K562 (cell line): ENCODE measurements around the gene RCOR1. TPM values are rescaled to one million over a fixed set of nuclear protein-coding genes. Genes with fewer than 3 reads are reported as not detected.

Experiments
- ATAC-seq: fragments of 200-7000 bp; cut with Tn5 transposase; 3 replicates; pipeline ENCODE4 v1.9.1; 2020; ENCODE audit warnings: moderate library complexity
- BruUV-seq: library from RNA; stranded (reverse); fragments of 400-500 nt; replicated peaks from 2 replicates; lab custom pipeline; 2021; lab: Mats Ljungman, UMichigan
- CTCF ChIA-PET: fragments of 300-600 bp; formaldehyde crosslinking; extraction: SDS; loops from one replicate; lab custom pipeline; 2021; ENCODE audit warnings: low intra/inter-chr PET ratio; lab: Yijun Ruan, JAX
- POLR2A ChIA-PET: fragments of 300-600, 350-650 bp; sonication (Branson Sonifier 250); formaldehyde crosslinking; extraction: SDS; loops from one replicate; lab custom pipeline; 2021; ENCODE audit warnings: antibody characterized with exemption, inconsistent platforms; lab: Yijun Ruan, JAX
- DNase-seq, 4 experiments: peaks; one replicate each; pipeline versions ENCODE4 v3.0.0 to v3.0.0-alpha.2; 2011 to 2018; ENCODE audit warnings: low spot score in 3 of 4, mixed read lengths in 3 of 4; ENCODE audit errors: extremely low read depth in 1 of 4
- FAIRE-seq: peaks from 2 replicates; lab custom pipeline; 2011; peaks lifted over from hg19 to GRCh38; lab: Jason Lieb, UNC
- H2AFZ ChIP-seq: 2 replicates; pipeline ENCODE4 v1.6.0; 2011; ENCODE audit warnings: low read depth, low read length, control low read depth, inconsistent platforms
- H3K27ac ChIP-seq: fragments of 200-600 bp; 3 replicates; pipeline ENCODE4 v1.8.0; 2011; ENCODE audit warnings: low read depth, mild to moderate bottlenecking, control low read depth, inconsistent platforms, low read length, moderate library complexity, mixed read lengths; ENCODE audit errors: extremely low read depth
- H3K27me3 ChIP-seq, 2 experiments: fragments of 300-600 bp in 1 of 2; 2 replicates in 1 of 2; 3 replicates in 1 of 2; pipeline versions ENCODE4 v1.6.0 to v1.8.0; 2011; ENCODE audit warnings: inconsistent platforms in 2 of 2, low read length in 2 of 2, mild to moderate bottlenecking in 1 of 2, mixed read lengths in 1 of 2, moderate library complexity in 1 of 2; ENCODE audit not compliant: control insufficient read depth in 2 of 2, insufficient read depth in 2 of 2
- H3K36me3 ChIP-seq: fragments of 300-600 bp; 3 replicates; pipeline ENCODE4 v1.8.0; 2011; ENCODE audit warnings: mild to moderate bottlenecking, low read length, inconsistent platforms; ENCODE audit not compliant: control insufficient read depth, insufficient read depth
- H3K4me1 ChIP-seq, 2 experiments: fragments of 200-600 bp in 1 of 2; replicated peaks in 1 of 2; 2 replicates in 1 of 2; 3 replicates in 1 of 2; pipeline versions ENCODE4 v1.5.1 to v1.8.0; 2011; ENCODE audit warnings: inconsistent platforms in 2 of 2, low read length in 2 of 2, mild to moderate bottlenecking in 1 of 2, mixed read lengths in 1 of 2, moderate library complexity in 1 of 2; ENCODE audit not compliant: control insufficient read depth in 2 of 2, insufficient read depth in 2 of 2
- H3K4me2 ChIP-seq: 2 replicates; pipeline ENCODE4 v1.6.1; 2011; ENCODE audit warnings: low read length, control low read depth, inconsistent platforms, mixed read lengths; ENCODE audit not compliant: insufficient read depth
- H3K4me3 ChIP-seq: fragments of 200-600 bp; sonication (generic), shearing (Covaris generic); 2 replicates; pipeline ENCODE4 v1.5.1; 2016; ENCODE audit warnings: control low read depth, inconsistent platforms
- H3K79me2 ChIP-seq: fragments of 200-600 bp; 3 replicates; pipeline ENCODE4 v1.8.0; 2011; ENCODE audit warnings: low read length, inconsistent platforms; ENCODE audit not compliant: control insufficient read depth, insufficient read depth
- H3K9ac ChIP-seq, 2 experiments: 2 replicates each; pipeline versions ENCODE4 v1.6.0 to v1.6.1; 2011; ENCODE audit warnings: low read depth in 2 of 2, low read length in 2 of 2, control low read depth in 1 of 2, inconsistent platforms in 1 of 2, mild to moderate bottlenecking in 1 of 2, mixed read lengths in 1 of 2; ENCODE audit not compliant: insufficient read depth in 1 of 2
- H3K9me1 ChIP-seq: one replicate; pipeline ENCODE4 v1.6.0; 2011; ENCODE audit warnings: inconsistent platforms, mild to moderate bottlenecking, low read length, moderate library complexity; ENCODE audit not compliant: control insufficient read depth, insufficient read depth
- H3K9me3 ChIP-seq: replicated peaks from 2 replicates; pipeline ENCODE4 v1.5.1; 2011; ENCODE audit warnings: low read depth, low read length, inconsistent platforms; ENCODE audit not compliant: control insufficient read depth, insufficient read depth
- H4K20me1 ChIP-seq: replicated peaks from 2 replicates; pipeline ENCODE4 v1.6.1; 2011; ENCODE audit warnings: low read length, inconsistent platforms, mixed read lengths; ENCODE audit not compliant: control insufficient read depth, insufficient read depth
- FOXP1 ChIP-seq: sonication (generic); formaldehyde crosslinking; IDR thresholded peaks from 2 replicates; pipeline ENCODE4 v1.8.0; 2022; ENCODE audit warnings: mild to moderate bottlenecking, missing genetic modification reagents
- HNRNPL ChIP-seq: fragments of 200-400 bp; formaldehyde crosslinking; IDR thresholded peaks from 2 replicates; pipeline ENCODE4 v1.6.1; 2017; ENCODE audit warnings: low read depth, mild to moderate bottlenecking, low read length
- JUNB ChIP-seq: fragments of 450-650 bp; formaldehyde crosslinking; conservative IDR thresholded peaks from 2 replicates; pipeline ENCODE4 v1.4.0; 2020; ENCODE audit warnings: mild to moderate bottlenecking
- NR4A1 ChIP-seq, 2 experiments: fragments of 250-450 bp in 1 of 2; fragments of 450-650 bp in 1 of 2; sonication (Bioruptor Pico) in 1 of 2; IDR thresholded peaks; 2 replicates each; pipeline versions ENCODE4 v1.4.0 to v1.6.1; 2016 to 2020; ENCODE audit warnings: mild to moderate bottlenecking in 2 of 2, missing compliant biosample characterization in 1 of 2, missing genetic modification characterization in 1 of 2, moderate library complexity in 1 of 2
- SRSF7 ChIP-seq: fragments of 200-400 bp; formaldehyde crosslinking; optimal IDR thresholded peaks from 2 replicates; pipeline ENCODE3; 2017; ENCODE audit warnings: mild to moderate bottlenecking, low read depth, low read length
- ZBTB26 ChIP-seq: fragments of 450-650 bp; formaldehyde crosslinking; IDR thresholded peaks from 2 replicates; pipeline ENCODE4 v1.4.0; 2022; ENCODE audit warnings: missing genetic modification characterization
- ZBTB33 ChIP-seq: sonication (generic); formaldehyde crosslinking; IDR thresholded peaks from 2 replicates; pipeline ENCODE4 v1.8.1; 2023; ENCODE audit warnings: mild to moderate bottlenecking, missing genetic modification reagents
- ZNF12 ChIP-seq: sonication (generic); formaldehyde crosslinking; IDR thresholded peaks from 2 replicates; pipeline ENCODE4 v1.4.0; 2020; ENCODE audit warnings: mild to moderate bottlenecking, missing genetic modification reagents
- WGBS: fragments of 100-300 bp; shearing (Covaris generic); methylation state at CpG from one replicate; pipeline ENCODE4 v1.1.6; 2016; ENCODE audit warnings: low coverage, mixed read lengths; ENCODE audit not compliant: insufficient coverage; ENCODE audit errors: missing lambda C conversion rate; 5-methylcytosine and 5-hydroxymethylcytosine counted together
- in situ Hi-C: fragments of 300-500 bp; cut with MboI; formaldehyde crosslinking; loops from 4 replicates; pipeline ENCODE4 v1.15.0; 2018; ENCODE audit warnings: inconsistent platforms, mixed read lengths
- intact Hi-C: fragments of 100-400 bp; cut with micrococcal nuclease; formaldehyde crosslinking; loops from 2 replicates; pipeline ENCODE4 v1.14.2; 2022
- polyA plus RNA-seq, 8 experiments: library from polyadenylated mRNA; depleted of rRNA in 4 of 8; stranded (reverse) in 5 of 8; unstranded in 3 of 8; fragments of >200 nt; fragmentation: Nextera tagmentation in 2 of 8; fragmentation: Illumina TruSeq in 1 of 8; extraction: Ambion mirVana in 2 of 8; extraction: Trizol in 1 of 8; gene quantifications; 2 replicates each; pipeline versions ENCODE4 v1.2.1 to v1.2.3, GENCODE V29; 2011 to 2014; ENCODE audit warnings: inconsistent platforms in 1 of 8, missing spikeins in 1 of 8
- total RNA-seq, 7 experiments: library from RNA; depleted of rRNA in 6 of 7; stranded (reverse); fragments of >200 nt in 6 of 7; fragmentation: Illumina TruSeq in 2 of 7; extraction: Trizol in 2 of 7; gene quantifications; 2 replicates each; pipeline versions ENCODE4 v1.2.1 to v1.2.3, GENCODE V29; 2011 to 2021; ENCODE audit warnings: low replicate concordance in 1 of 7
- TF ChIP-seq, protein P1 (sequence below): fragments of 250-450 bp; sonication (Bioruptor Pico); IDR thresholded peaks from 2 replicates; pipeline ENCODE4 v1.5.0; 2022; ENCODE audit warnings: mild to moderate bottlenecking

RCOR1 gene
- total and polyA plus RNA-seq, 9 of the 15 experiments (the other 6 are each of a cell fraction or from before 2014, with no cell fraction given), result 8.5 to 47.9 (median 20.9) TPM

GRCh38 chr14:102662636-102663430 lies 70.4 kb downstream of the RCOR1 start:
- no peaks in the 10 kb centered on the region for H3K9me3 ChIP-seq
- no peak for TF ChIP-seq SRSF7
- no peak for TF ChIP-seq ZBTB33 (CRISPR knock-in tag)
- TF ChIP-seq, protein P1, sequence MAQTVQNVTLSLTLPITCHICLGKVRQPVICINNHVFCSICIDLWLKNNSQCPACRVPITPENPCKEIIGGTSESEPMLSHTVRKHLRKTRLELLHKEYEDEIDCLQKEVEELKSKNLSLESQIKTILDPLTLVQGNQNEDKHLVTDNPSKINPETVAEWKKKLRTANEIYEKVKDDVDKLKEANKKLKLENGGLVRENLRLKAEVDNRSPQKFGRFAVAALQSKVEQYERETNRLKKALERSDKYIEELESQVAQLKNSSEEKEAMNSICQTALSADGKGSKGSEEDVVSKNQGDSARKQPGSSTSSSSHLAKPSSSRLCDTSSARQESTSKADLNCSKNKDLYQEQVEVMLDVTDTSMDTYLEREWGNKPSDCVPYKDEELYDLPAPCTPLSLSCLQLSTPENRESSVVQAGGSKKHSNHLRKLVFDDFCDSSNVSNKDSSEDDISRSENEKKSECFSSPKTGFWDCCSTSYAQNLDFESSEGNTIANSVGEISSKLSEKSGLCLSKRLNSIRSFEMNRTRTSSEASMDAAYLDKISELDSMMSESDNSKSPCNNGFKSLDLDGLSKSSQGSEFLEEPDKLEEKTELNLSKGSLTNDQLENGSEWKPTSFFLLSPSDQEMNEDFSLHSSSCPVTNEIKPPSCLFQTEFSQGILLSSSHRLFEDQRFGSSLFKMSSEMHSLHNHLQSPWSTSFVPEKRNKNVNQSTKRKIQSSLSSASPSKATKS (CRISPR knock-in tag), result no peak
- no peak for TF ChIP-seq JUNB (CRISPR knock-in tag)
- TF ChIP-seq FOXP1 (CRISPR knock-in tag), result no peak
- TF ChIP-seq ZBTB26 (CRISPR knock-in tag), result no peak
- TF ChIP-seq HNRNPL, result no peak
- TF ChIP-seq NR4A1 (CRISPR knock-in tag; IDR thresholded peaks at IDR 0.05), result no peak
- TF ChIP-seq NR4A1 (tag; IDR thresholded peaks at IDR 0.05), result no peak
- no peak for TF ChIP-seq ZNF12 (CRISPR knock-in tag)
- TF ChIP-seq, all 486 proteins: peak for 0
- H3K9ac ChIP-seq, result no peak overlapping the region
- H3K27ac ChIP-seq, result peak overlapping the region; percentile 12; the same call in 1 of the 3 replicates
- in situ Hi-C loops, result no loop called here
- peaks cover 97% of the 10 kb centered on the region for H3K79me2 ChIP-seq
- ChIA-PET CTCF (interaction anchor here (0.6 kb wide), 1 partner anchor 138 kb away, joined by 3 read pairs; no protein-coding TSS in a partner anchor), POLR2A (interaction anchor here (0.6 to 1.0 kb wide), 2 partner anchors 17 to 63 kb away, joined by 3 read pairs; no protein-coding TSS in a partner anchor)
- FAIRE-seq, result no peak
- peaks cover 14% of the 10 kb centered on the region; the same call in 2 of the 3 replicates for H3K36me3 ChIP-seq
- ATAC-seq, result peak; percentile 36; the same call in 2 of the 3 replicates
- peak in 1 of 4 experiments; percentile 27 for DNase-seq
- H3K9me1 ChIP-seq, result peaks cover 4% of the 10 kb centered on the region
- H3K4me1 ChIP-seq, result peaks cover 3 to 45% of the 10 kb centered on the region in 2 experiments; a peak in 4 of 5 replicates
- no peak overlapping the region for H2AFZ ChIP-seq
- H3K4me2 ChIP-seq, result no peak overlapping the region
- BruUV-seq, result no TSS peak
- whole genome bisulfite sequencing, result 43% methylated on average over 7 of the region's 7 CpGs
- no peak overlapping the region for H3K4me3 ChIP-seq
- H3K27me3 ChIP-seq, result no peaks in the 10 kb centered on the region
- H4K20me1 ChIP-seq, result peaks cover 29% of the 10 kb centered on the region
- intact Hi-C loops, result no loop called here
